ENCODE data around the gene JAM3. TPM values are rescaled to one million over a fixed set of nuclear protein-coding genes. Genes with fewer than 3 reads are reported as not detected.

The JAM3 gene
- total RNA-seq, 1 experiment from 2014 or later, result 45.4 TPM

DNA sequence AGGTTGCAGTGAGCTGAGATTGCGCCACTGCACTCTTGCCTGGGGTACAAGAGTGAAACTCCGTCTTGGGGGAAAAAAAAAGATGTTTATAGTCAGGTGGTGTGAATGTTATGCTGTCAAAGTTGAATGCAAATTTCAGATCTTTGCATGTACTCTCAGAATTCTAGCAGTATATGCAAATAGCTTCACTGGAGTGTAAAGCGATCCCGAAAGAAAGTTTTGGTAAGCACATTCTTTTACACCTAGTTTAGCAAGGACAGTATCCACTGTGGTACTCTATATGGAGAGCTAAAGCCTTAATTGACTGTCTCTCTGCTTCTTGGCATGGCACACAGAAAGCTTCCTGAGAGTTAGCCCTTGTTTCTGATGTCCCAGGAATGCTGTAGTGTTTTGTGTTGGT lies 4.0 kb downstream of the JAM3 start:
- H3K4me1 ChIP-seq (ENCODE audit: control insufficient read depth, insufficient read depth, low read length), result peaks cover 7% of the 10 kb centered on the region; the same call in 1 of the 2 replicates
- H3K36me3 ChIP-seq (ENCODE audit: control insufficient read depth, insufficient read depth, low read length), result no peaks in the 10 kb centered on the region
- H3K27ac ChIP-seq (ENCODE audit: low read length), result no peak overlapping the region
- TF ChIP-seq CTCF (IDR thresholded peaks at IDR 0.05), result no peak
- no peak for TF ChIP-seq REST (IDR thresholded peaks at IDR 0.05; ENCODE audit: insufficient read depth in 1 of 2, low read depth in 2 of 2, low read length in 1 of 2)
- no peak for TF ChIP-seq POLR2AphosphoS5 (IDR thresholded peaks at IDR 0.05; ENCODE audit: low read depth, low read length)
- TF ChIP-seq TCF7L2 (IDR thresholded peaks at IDR 0.05; ENCODE audit: low read depth, low read length), result no peak
- TF ChIP-seq SIN3A (IDR thresholded peaks at IDR 0.05; ENCODE audit: borderline replicate concordance, insufficient read depth, low read depth, low read length), result no peak
- POLR2A ChIA-PET, result interaction anchor here (0.6 kb wide), 1 partner anchor 125 kb away, joined by 6 read pairs; no protein-coding TSS in a partner anchor
- DNase-seq (ENCODE audit: low read depth, low spot score), result no peak
- no TSS peak for BruUV-seq (replicated peaks)
- H3K9me3 ChIP-seq (ENCODE audit: control insufficient read depth, insufficient read depth, low read depth, low read length), result no peaks in the 10 kb centered on the region
- peaks cover 7% of the 10 kb centered on the region for H3K27me3 ChIP-seq (ENCODE audit: control insufficient read depth, insufficient read depth, low read length)
- intact Hi-C loops (cut with micrococcal nuclease; ENCODE audit: unreplicated experiment) (no loop called here), in situ Hi-C loops (cut with HindIII; ENCODE audit: low pct_unique_long_range_greater_than_20kb, low sequenced_read_pairs) (no loop called here)
- CTCF ChIA-PET, result no interaction called here
- ATAC-seq, result no peak
- no peak overlapping the region for H3K4me3 ChIP-seq (ENCODE audit: low read depth in 2 of 2, low read length in 2 of 2)

GRCh38 chr11:134074346-134074745 lies 5.5 kb downstream of the JAM3 start:
- intact Hi-C loops (cut with micrococcal nuclease; ENCODE audit: unreplicated experiment) (no loop called here), in situ Hi-C loops (cut with HindIII; ENCODE audit: low pct_unique_long_range_greater_than_20kb, low sequenced_read_pairs) (no loop called here)
- POLR2A ChIA-PET, result no interaction called here
- no TSS peak for BruUV-seq (replicated peaks)
- no peak overlapping the region for H3K27ac ChIP-seq (ENCODE audit: low read length)
- H3K9me3 ChIP-seq (ENCODE audit: control insufficient read depth, insufficient read depth, low read depth, low read length), result no peaks in the 10 kb centered on the region
- peaks cover 7% of the 10 kb centered on the region; the same call in 1 of the 2 replicates for H3K4me1 ChIP-seq (ENCODE audit: control insufficient read depth, insufficient read depth, low read length)
- DNase-seq (ENCODE audit: low read depth, low spot score) (no peak), ATAC-seq (no peak)
- CTCF ChIA-PET, result no interaction called here
- H3K27me3 ChIP-seq (ENCODE audit: control insufficient read depth, insufficient read depth, low read length), result no peaks in the 10 kb centered on the region; the same call in 1 of the 2 replicates
- TF ChIP-seq CTCF (IDR thresholded peaks at IDR 0.05), result no peak
- no peak for TF ChIP-seq TCF7L2 (IDR thresholded peaks at IDR 0.05; ENCODE audit: low read depth, low read length)
- TF ChIP-seq SIN3A (IDR thresholded peaks at IDR 0.05; ENCODE audit: borderline replicate concordance, insufficient read depth, low read depth, low read length), result no peak
- no peak for TF ChIP-seq REST (IDR thresholded peaks at IDR 0.05; ENCODE audit: insufficient read depth in 1 of 2, low read depth in 2 of 2, low read length in 1 of 2)
- no peak for TF ChIP-seq POLR2AphosphoS5 (IDR thresholded peaks at IDR 0.05; ENCODE audit: low read depth, low read length)
- H3K36me3 ChIP-seq (ENCODE audit: control insufficient read depth, insufficient read depth, low read length), result no peaks in the 10 kb centered on the region
- no peak overlapping the region for H3K4me3 ChIP-seq (ENCODE audit: low read depth in 2 of 2, low read length in 2 of 2)
